NCI-H748 (cell line): ENCODE results near the gene PPP3CA.
A peak's percentile ranks its signal among the peaks of the same experiment; 100 is the strongest.

ENCODE experiments used
- DNase-seq: peaks from one replicate; lab custom pipeline; 2025; ENCODE audit not compliant: unreplicated experiment; lab: John Stamatoyannopoulos, UW

The PPP3CA gene

DNA sequence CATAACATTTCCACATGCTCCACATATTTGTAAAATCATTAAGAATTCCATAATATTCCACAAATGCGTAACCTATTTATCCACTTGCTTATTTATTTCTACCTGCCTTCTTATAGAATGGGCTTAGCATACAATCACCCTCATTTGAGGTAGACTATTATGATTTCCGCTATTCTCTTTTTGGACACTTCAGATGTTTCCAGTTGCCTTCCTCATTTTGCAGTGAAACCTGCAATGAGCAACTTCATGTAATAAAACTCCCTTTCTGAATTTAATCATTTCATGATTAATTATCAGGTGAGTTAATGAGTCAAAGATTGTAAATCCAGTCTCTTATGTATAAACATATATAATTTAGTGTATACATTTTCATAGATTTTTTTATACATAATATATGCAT, 58.0 kb downstream of the PPP3CA start:
- no peak for DNase-seq

DNA sequence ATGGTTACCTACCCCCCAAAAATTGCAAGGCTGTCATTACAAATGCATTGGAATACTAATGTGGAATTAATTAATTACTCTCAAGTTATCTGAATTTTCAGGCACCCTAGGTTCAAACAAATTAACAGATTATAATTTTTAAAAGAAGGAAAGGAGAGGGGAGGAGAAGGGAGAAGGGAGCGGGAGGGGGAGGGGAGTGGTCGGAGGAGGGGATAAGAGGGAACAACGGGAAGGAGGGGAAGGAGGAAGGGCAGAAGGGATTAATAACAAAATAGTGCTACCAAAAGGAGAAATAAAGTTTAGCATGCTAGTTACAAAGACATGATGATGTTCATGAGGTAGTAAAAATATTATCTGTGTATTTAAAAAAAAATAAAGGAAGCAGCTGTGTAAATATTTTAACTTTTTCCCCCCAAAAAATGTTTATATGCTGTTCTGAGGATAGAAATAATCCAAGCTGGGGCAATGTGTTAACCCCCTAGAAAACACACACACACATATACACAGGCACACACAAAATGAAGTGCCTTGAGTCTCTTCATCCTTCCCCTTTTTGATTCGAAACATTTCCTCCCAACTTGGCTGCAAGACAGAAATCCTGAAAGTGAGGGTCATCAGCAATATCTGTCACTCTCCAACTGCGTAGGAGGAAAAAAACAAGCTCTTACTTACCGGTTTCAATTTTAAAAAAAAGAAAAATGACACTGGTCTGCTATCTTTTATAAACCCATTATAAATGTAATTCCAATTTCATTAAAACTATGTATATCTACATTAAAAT, 58.8 kb downstream of the PPP3CA start:
- DNase-seq = no peak

DNA sequence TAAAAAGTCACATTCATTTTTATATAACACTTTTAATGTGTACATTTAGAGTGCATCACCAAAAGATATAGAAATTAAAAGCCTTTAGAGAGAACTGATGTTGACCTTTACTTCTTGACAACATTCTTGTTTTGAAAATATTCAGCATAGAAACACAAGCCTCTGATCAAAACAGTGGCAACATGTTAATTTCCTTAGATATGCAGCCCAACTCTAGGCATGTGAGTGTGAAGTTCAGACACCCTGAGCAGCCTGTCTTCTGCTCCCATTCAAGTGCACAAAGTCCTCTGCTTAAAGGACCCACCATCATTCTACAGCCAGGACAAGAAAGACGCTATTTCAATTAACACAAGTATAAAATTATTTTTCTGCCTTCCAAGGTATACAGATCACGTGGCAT, 60.0 kb downstream of the PPP3CA start:
- DNase-seq = no peak

DNA sequence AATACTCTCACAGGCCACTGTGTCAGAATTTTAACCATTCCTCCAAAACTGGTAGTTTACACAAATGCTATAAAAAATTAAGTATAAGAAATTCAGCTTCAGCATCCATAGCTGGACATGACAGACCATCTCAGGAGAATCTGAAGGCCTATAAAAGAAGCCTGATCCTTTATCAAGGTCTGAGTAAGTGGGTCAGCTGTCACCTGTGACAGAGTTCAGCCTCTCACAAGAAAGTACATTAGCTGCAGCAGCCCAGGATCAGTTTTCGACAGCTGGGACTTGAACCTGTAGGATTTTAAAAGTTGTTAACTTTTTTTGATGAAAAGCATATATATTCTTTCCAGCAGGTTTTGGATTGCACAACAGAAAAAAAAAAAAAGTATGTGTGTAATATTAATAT, 60.7 kb downstream of the PPP3CA start:
- DNase-seq = no peak

DNA sequence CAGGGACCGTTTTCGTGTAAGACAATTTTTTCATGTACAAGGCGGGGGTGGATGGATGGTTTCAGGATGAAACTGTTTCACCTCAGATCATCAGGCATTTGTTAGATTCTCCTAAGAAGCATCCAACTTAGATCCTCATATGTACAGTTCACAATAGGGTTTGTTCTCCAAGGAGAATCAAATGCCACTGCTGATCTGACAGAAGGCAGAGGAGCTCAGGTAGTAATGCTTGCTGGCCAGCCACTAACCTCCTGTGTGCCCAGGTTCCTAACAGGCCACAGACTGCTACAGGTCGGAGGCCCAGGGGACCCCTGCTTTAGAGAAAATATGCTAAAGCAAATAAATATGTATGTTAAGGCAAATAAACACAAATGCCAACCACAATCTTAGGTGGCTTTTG, 61.3 kb downstream of the PPP3CA start:
- no peak for DNase-seq

DNA sequence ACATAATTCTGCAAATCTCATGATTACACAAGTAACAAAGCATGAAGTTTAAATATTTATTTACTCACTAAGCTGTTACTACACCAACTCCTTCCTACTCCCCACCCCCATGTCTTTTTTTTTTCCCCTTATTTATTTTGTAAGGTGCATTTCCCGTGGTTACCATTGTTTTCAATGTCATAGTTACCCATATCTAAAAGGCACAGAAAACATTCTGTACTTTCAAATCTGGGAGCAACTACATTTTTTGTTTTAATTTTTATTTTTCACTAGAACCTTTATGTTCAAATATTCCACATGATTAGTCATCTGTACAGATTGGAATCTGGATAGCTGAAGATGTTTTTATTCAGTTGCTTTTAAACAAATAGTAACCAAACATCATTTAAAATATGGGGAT, 62.8 kb downstream of the PPP3CA start:
- peak; percentile 6 for DNase-seq

DNA sequence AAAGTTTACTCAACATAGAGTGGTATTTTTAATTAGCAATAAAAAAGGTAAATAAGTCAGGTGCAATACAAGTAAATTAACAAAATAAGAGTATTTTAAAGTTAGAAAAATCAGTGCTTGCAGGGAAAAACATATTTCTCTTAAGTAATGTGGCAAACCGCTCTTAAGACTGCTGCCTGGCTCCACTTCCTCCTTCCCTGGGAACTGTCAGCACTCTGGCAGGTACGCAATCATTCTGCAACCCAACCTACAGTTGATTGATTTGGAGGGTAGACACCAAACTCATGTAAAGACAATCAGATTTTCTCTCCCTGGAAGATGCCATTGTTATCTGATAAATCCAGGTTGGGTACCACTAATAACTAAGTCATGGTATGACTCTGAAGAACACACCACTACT, 63.9 kb downstream of the PPP3CA start:
- no peak for DNase-seq

DNA sequence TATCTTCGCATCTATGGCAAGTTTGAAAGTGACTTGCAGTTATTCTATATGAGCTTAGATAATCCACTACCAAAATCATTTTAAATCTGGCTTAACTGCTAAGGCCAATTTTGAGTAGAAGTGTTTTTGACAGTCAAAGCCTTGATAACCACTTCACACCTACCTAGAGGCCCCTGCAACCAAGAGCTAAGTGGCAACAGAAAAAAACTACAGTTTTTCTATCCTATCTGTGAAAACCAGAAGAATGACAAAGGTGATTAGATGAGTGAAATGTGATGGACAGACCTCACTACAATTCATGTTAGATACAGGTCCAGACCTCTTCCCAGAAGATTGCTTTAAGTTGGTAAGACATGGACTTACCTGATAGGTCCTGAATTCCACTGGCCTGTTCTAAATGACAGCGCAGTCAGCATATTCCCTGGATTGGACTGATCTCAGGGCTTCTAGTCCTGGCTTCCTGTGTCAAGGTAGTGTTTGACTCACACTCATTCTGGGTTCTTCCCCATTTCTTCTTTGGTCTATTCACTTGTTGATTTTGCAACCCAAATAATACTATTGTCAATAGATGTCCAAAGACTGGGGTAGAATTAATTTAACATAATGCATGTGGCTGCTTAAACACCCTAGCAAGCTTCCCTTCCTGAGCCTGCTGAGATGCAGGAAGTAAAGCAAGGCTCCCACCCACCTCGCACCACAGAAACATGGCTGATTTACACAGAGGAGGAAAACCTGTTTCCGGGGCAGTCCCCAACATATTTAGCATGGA, 65.1 kb downstream of the PPP3CA start:
- no peak for DNase-seq

DNA sequence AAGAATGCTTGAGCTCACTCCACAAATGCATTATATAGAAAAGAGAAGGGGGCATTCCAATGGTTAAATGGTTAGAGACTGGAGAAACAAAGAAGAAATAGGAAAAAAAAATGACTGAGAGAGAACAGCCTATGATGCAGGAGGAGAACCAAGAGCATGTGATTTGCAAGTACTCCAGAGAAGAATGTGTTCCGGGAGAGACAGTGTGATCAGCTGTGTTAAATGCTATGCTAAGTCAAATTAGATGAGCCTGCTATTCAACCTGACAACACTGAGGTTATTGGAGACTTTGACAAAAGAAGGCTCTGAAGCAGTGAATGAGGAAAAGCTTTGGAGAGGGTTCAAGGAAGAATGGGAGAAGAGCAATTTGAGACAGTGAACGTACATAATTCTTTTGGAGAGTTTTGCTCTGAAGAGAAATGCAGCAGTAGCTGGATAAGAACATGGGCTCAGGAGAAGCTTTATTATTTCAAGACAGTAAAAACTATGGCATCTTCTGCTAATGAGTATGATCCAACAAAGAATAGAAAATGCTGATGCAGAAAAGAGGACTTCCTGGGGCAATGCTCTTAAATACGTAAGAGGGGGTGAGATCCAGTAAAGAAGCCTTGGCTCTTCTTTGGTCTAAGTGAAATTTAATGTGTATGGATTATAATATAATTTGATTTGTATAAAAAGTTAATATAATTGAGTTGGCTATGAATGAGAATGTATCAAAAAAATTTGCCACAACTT, 66.3 kb downstream of the PPP3CA start:
- no peak for DNase-seq

DNA sequence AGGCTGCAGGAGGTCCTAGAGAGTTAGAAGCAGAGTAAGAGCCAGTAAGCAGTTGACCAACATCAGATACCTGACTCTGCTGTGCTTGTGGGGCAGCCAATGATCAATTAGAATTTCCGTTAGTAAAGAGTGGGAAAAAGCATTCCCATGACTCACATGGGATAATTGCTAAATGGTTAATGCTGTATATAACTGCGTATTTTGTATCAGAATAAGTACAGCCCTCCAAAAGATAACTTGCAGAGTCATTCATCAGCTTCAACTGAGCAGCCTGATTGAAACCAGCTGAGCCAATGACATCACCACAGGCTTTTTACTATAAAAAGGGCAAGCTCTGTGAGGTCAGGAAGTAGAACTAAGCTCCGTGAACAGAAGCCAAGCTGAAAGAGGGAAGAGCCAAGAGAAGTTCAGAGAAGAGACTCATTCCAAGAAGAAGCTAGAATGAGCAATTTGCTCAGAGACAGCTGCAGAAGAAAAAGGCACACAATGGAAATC, 67.9 kb downstream of the PPP3CA start:
- no peak for DNase-seq

DNA sequence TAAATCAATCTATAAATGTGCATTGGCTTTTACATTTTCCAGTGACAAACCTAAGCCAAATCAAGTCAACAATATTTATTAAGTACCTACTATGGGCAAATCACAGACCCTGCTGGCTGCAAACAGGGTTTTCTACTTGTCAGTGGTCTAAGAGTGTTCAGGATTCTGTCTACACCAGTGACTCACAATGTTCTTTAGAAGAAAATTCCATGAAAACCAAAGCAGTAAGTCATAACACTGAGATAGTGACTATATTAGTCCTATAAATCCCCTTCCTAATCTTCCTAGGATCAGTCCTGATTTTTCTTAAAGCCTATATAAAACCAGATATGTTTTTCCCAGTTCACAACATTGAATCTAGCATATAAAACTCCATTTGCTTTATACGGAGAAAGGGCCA, 69.7 kb downstream of the PPP3CA start:
- DNase-seq = no peak

DNA sequence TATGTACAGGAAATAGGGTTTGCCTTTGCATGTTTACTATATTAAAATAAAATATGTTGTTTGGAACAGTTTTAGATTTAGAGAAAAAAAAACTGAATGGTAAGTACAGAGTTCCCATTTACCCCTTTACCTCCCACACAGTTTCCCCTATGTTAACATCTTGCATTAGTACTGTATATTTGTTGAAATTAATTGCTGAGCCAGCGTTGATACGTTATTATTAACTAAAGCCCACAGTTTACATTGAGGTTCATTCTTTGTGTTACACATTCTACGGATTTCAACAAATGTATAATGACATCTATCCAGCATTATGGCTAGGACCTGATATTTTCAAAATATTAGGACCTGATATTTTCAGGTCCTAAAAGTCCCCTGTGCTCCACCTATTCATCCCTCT, 70.7 kb downstream of the PPP3CA start:
- DNase-seq = no peak

DNA sequence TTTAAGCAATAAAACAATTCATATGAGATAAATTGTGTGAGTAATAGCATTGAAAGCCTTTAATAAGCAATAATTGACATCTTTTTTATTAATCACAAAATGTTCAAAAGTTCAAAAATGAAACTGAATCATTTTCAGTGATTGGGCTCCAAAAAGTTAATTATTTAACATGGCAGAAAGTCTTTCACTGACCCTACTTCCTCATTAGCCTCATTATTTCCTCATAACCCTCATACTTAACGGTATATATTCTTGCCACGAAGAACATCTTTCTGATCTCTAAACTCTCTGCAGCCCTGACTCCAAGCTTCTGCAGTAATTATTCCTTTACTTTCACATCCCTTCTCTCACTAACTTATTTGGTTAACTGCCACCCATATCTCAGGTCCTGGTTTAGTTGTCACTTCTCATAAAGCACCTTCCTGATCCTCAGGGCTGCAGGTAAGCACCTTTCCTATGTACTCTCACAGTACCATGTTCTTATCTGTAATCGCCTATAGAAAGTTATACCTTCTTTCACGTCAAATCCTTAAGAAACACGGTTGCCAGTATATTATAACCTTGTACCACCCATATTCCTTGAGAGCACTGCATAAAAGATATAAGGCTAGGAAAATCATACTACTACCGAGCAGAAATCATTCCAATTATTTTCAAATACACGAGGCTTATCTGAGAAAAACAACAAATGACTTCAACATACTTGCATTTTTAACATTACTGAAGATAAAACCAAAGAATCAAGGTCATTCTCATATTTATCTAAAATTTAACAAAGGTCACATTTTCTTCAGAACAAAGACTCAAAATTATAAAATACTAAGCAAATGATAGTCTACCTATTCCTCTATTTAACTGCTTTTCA, 72.2 kb downstream of the PPP3CA start:
- DNase-seq = no peak

DNA sequence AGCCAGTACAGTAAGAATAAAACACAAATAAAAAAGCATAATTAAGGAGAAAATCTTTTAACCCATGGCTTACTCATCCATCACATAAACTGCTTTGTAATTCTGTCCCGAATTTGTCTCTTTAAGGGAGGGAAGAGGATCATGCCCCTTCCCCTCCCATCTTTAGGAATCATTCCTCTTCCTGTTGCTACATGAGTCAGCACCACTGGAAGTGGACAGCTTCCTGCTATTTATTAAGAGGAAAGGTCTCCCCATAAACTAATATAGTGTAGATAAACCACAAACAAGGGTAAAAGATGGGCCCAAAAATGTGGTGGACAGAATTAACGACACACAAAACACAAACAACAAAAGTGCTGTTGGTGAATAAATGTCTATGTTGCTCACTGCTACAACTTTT, 75.8 kb downstream of the PPP3CA start:
- no peak for DNase-seq

DNA sequence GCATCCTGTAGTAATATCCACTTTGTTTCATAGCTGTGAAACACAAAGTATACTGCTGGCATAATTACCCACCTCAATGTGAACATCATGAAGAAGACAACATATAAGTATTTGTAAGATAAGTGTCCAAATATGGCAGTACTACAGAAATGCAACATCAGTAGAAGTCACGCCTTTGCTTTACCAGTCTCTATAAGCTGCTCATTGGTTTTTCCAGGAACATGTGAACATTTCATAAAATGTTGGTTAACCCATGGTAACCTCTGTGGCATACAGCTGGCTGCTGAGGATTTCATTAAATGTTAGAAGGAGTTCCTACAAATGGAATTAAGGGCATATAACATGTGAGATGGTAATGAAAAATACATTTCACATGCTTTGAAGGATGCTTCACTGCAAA, 77.6 kb downstream of the PPP3CA start:
- no peak for DNase-seq

DNA sequence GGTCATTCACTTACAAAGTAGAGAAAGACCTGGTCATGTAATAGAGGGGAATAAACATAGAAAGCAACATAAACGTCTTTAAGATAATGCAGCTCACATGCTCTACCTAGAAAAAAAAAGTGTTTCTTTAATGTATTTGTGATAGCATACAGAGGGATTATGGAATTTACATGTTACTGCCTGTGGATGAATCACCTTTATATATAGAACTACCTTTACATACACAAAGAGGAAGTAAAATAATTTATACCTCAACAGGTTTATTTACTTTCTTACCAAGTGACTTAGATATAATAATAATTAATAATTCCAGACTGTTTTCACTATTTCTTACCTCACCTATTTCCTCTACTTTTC, 81.5 kb downstream of the PPP3CA start:
- DNase-seq = no peak

DNA sequence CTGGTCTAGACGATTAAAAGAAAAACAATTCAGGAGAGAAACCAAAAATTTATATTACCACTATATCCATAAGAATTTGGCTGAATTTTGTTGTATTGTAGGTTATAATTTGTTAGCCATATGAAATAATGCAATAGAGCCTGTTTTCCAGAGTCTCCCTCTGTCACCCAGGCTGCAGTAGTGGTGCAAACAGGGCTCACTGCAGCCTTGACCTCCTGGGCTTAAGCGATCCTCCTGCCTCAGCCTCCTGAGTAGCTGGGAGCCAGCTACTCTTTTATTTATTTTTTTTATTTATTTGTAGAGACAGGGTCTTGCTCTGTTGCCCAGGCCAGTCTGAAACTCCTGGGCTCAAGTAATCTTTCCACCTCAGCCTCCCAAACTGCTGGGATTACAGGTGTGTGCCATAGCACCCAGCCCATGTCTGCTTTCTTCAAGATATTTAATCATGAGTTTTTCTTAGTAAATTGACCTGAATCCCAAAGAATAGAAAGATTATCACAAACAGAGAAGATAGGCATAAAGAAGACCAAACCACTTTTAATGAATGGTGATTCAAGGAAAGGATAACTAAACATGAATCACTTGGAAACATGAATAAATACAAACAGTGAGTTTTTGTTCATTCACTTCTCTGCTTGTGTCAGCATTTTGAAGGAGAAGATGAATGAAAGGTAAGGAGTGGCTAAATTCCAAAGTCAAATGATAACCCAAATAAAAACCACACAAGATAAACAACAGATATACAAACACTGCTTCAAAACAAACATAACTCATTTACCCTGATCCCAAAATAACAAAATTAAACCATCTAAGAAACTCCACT, 82.1 kb downstream of the PPP3CA start:
- no peak for DNase-seq

DNA sequence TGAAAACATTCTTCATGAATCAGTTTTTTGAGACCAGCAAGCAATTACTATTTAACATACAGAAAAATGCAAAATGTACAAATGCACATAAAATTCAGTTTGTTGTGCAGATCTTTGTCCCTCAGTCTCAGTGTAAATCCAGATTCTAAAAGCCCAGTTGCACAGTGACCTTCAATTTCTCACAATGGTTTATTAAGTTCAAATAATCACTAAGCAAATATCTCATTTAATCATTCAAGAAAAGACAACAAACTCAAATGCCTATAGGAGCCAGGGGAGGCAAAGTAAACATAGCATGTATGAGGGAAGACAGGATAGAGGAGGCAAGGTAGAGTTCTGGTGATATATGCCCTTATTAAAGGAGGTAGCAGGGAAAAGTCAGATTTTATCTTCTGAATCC, 82.8 kb downstream of the PPP3CA start:
- peak; percentile 62 for DNase-seq

DNA sequence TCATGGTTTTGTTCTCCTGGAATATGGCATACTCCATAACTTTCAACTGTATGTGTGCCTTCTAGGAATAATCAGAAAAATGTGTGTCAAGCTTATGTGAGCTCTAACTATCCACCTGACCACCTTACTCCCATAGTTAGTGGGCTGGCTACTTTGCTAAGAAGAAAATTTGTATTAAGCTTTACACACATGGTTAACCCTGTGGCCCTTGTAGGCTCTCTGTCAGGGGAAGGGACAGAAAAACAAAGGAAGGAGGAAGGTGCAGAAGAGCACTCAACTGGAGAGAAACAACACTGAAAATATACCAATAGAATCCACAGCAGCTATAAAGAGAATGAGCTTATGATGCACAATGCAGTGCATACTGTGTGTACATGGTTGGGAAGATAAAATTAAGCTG, 84.6 kb downstream of the PPP3CA start:
- no peak for DNase-seq

DNA sequence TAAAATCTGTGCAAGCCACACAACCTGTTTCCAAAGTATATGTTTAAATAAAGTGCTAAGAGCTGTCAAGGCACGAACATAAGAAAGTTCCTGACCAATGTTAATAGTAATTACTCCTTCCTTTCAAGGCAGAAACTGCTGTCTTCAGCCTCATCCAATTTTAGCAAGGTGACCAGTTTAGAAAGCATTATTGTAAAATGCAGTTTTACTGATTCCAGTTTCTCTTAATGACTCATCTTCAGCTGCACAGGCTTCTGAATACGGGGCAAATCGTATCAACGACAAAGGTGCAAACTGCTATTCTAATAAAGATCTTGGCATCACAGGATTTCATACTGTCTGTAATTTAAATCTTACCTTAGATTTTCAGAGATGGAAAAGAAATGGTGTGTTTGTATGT, 87.5 kb downstream of the PPP3CA start:
- no peak for DNase-seq
